K562 (cell line): ENCODE measurements around the gene C10orf53. TPM values are rescaled to one million over a fixed set of nuclear protein-coding genes. Genes with fewer than 3 reads are reported as not detected.
A peak's percentile ranks its signal among the peaks of the same experiment; 100 is the strongest.

ENCODE experiments used
- ATAC-seq: fragments of 200-7000 bp; cut with Tn5 transposase; 3 replicates; pipeline ENCODE4 v1.9.1; 2020; ENCODE audit warnings: moderate library complexity
- BruUV-seq: library from RNA; stranded (reverse); fragments of 400-500 nt; replicated peaks from 2 replicates; lab custom pipeline; 2021; lab: Mats Ljungman, UMichigan
- CTCF ChIA-PET: fragments of 300-600 bp; formaldehyde crosslinking; extraction: SDS; loops from one replicate; lab custom pipeline; 2021; ENCODE audit warnings: low intra/inter-chr PET ratio; lab: Yijun Ruan, JAX
- POLR2A ChIA-PET: fragments of 300-600, 350-650 bp; sonication (Branson Sonifier 250); formaldehyde crosslinking; extraction: SDS; loops from one replicate; lab custom pipeline; 2021; ENCODE audit warnings: antibody characterized with exemption, inconsistent platforms; lab: Yijun Ruan, JAX
- DNase-seq, 4 experiments: peaks; one replicate each; pipeline versions ENCODE4 v3.0.0 to v3.0.0-alpha.2; 2011 to 2018; ENCODE audit warnings: low spot score in 3 of 4, mixed read lengths in 3 of 4; ENCODE audit errors: extremely low read depth in 1 of 4
- FAIRE-seq: peaks from 2 replicates; lab custom pipeline; 2011; peaks lifted over from hg19 to GRCh38; lab: Jason Lieb, UNC
- H2AFZ ChIP-seq: 2 replicates; pipeline ENCODE4 v1.6.0; 2011; ENCODE audit warnings: low read depth, low read length, control low read depth, inconsistent platforms
- H3K27ac ChIP-seq: fragments of 200-600 bp; 3 replicates; pipeline ENCODE4 v1.8.0; 2011; ENCODE audit warnings: low read depth, mild to moderate bottlenecking, control low read depth, inconsistent platforms, low read length, moderate library complexity, mixed read lengths; ENCODE audit errors: extremely low read depth
- H3K27me3 ChIP-seq, 2 experiments: fragments of 300-600 bp in 1 of 2; 2 replicates in 1 of 2; 3 replicates in 1 of 2; pipeline versions ENCODE4 v1.6.0 to v1.8.0; 2011; ENCODE audit warnings: inconsistent platforms in 2 of 2, low read length in 2 of 2, mild to moderate bottlenecking in 1 of 2, mixed read lengths in 1 of 2, moderate library complexity in 1 of 2; ENCODE audit not compliant: control insufficient read depth in 2 of 2, insufficient read depth in 2 of 2
- H3K36me3 ChIP-seq: fragments of 300-600 bp; 3 replicates; pipeline ENCODE4 v1.8.0; 2011; ENCODE audit warnings: mild to moderate bottlenecking, low read length, inconsistent platforms; ENCODE audit not compliant: control insufficient read depth, insufficient read depth
- H3K4me1 ChIP-seq, 2 experiments: fragments of 200-600 bp in 1 of 2; replicated peaks in 1 of 2; 2 replicates in 1 of 2; 3 replicates in 1 of 2; pipeline versions ENCODE4 v1.5.1 to v1.8.0; 2011; ENCODE audit warnings: inconsistent platforms in 2 of 2, low read length in 2 of 2, mild to moderate bottlenecking in 1 of 2, mixed read lengths in 1 of 2, moderate library complexity in 1 of 2; ENCODE audit not compliant: control insufficient read depth in 2 of 2, insufficient read depth in 2 of 2
- H3K4me2 ChIP-seq: 2 replicates; pipeline ENCODE4 v1.6.1; 2011; ENCODE audit warnings: low read length, control low read depth, inconsistent platforms, mixed read lengths; ENCODE audit not compliant: insufficient read depth
- H3K4me3 ChIP-seq: fragments of 200-600 bp; sonication (generic), shearing (Covaris generic); 2 replicates; pipeline ENCODE4 v1.5.1; 2016; ENCODE audit warnings: control low read depth, inconsistent platforms
- H3K79me2 ChIP-seq: fragments of 200-600 bp; 3 replicates; pipeline ENCODE4 v1.8.0; 2011; ENCODE audit warnings: low read length, inconsistent platforms; ENCODE audit not compliant: control insufficient read depth, insufficient read depth
- H3K9ac ChIP-seq, 2 experiments: 2 replicates each; pipeline versions ENCODE4 v1.6.0 to v1.6.1; 2011; ENCODE audit warnings: low read depth in 2 of 2, low read length in 2 of 2, control low read depth in 1 of 2, inconsistent platforms in 1 of 2, mild to moderate bottlenecking in 1 of 2, mixed read lengths in 1 of 2; ENCODE audit not compliant: insufficient read depth in 1 of 2
- H3K9me1 ChIP-seq: one replicate; pipeline ENCODE4 v1.6.0; 2011; ENCODE audit warnings: inconsistent platforms, mild to moderate bottlenecking, low read length, moderate library complexity; ENCODE audit not compliant: control insufficient read depth, insufficient read depth
- H3K9me3 ChIP-seq: replicated peaks from 2 replicates; pipeline ENCODE4 v1.5.1; 2011; ENCODE audit warnings: low read depth, low read length, inconsistent platforms; ENCODE audit not compliant: control insufficient read depth, insufficient read depth
- H4K20me1 ChIP-seq: replicated peaks from 2 replicates; pipeline ENCODE4 v1.6.1; 2011; ENCODE audit warnings: low read length, inconsistent platforms, mixed read lengths; ENCODE audit not compliant: control insufficient read depth, insufficient read depth
- RFX7 ChIP-seq: fragments of 250-450 bp; sonication (Bioruptor Pico); IDR thresholded peaks from 2 replicates; pipeline ENCODE4 v1.5.1; 2021; ENCODE audit warnings: mild to moderate bottlenecking
- WGBS: fragments of 100-300 bp; shearing (Covaris generic); methylation state at CpG from one replicate; pipeline ENCODE4 v1.1.6; 2016; ENCODE audit warnings: low coverage, mixed read lengths; ENCODE audit not compliant: insufficient coverage; ENCODE audit errors: missing lambda C conversion rate; 5-methylcytosine and 5-hydroxymethylcytosine counted together
- in situ Hi-C: fragments of 300-500 bp; cut with MboI; formaldehyde crosslinking; loops from 4 replicates; pipeline ENCODE4 v1.15.0; 2018; ENCODE audit warnings: inconsistent platforms, mixed read lengths
- intact Hi-C: fragments of 100-400 bp; cut with micrococcal nuclease; formaldehyde crosslinking; loops from 2 replicates; pipeline ENCODE4 v1.14.2; 2022
- polyA plus RNA-seq, 8 experiments: library from polyadenylated mRNA; depleted of rRNA in 4 of 8; stranded (reverse) in 5 of 8; unstranded in 3 of 8; fragments of >200 nt; fragmentation: Nextera tagmentation in 2 of 8; fragmentation: Illumina TruSeq in 1 of 8; extraction: Ambion mirVana in 2 of 8; extraction: Trizol in 1 of 8; gene quantifications; 2 replicates each; pipeline versions ENCODE4 v1.2.1 to v1.2.3, GENCODE V29; 2011 to 2014; ENCODE audit warnings: inconsistent platforms in 1 of 8, missing spikeins in 1 of 8
- total RNA-seq, 7 experiments: library from RNA; depleted of rRNA in 6 of 7; stranded (reverse); fragments of >200 nt in 6 of 7; fragmentation: Illumina TruSeq in 2 of 7; extraction: Trizol in 2 of 7; gene quantifications; 2 replicates each; pipeline versions ENCODE4 v1.2.1 to v1.2.3, GENCODE V29; 2011 to 2021; ENCODE audit warnings: low replicate concordance in 1 of 7
- TF ChIP-seq, protein P1 (sequence below), 2 experiments: fragments of 450-650 bp in 1 of 2; sonication (generic) in 1 of 2; formaldehyde crosslinking in 1 of 2; IDR thresholded peaks in 1 of 2; conservative IDR thresholded peaks in 1 of 2; 2 replicates each; pipeline versions ENCODE4 v1.6.1 to v1.8.1; 2016 to 2023; ENCODE audit warnings: mild to moderate bottlenecking in 2 of 2, moderate library complexity in 2 of 2, inconsistent platforms in 1 of 2, missing genetic modification reagents in 1 of 2

The C10orf53 gene
- total and polyA plus RNA-seq, 9 of the 15 experiments (the other 6 are each of a cell fraction or from before 2014, with no cell fraction given): not detected

- 0% methylated on average over 12 of the region's 12 CpGs for WGBS
- H3K9ac ChIP-seq: no peak overlapping the region
- POLR2A ChIA-PET: interaction anchor here (1.6 kb wide), 1 partner anchor 58 kb away, joined by 4 read pairs; no protein-coding TSS in a partner anchor
- TF ChIP-seq, protein P1, sequence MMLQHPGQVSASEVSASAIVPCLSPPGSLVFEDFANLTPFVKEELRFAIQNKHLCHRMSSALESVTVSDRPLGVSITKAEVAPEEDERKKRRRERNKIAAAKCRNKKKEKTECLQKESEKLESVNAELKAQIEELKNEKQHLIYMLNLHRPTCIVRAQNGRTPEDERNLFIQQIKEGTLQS (IDR thresholded peaks at IDR 0.05): peak; percentile 38
- TF ChIP-seq, protein P1 (CRISPR knock-in tag; conservative IDR thresholded peaks at IDR 0.05): no peak
- no peak for TF ChIP-seq RFX7 (CRISPR knock-in tag)
- no peaks in the 10 kb centered on the region for H3K36me3 ChIP-seq
- H3K9me3 ChIP-seq: no peaks in the 10 kb centered on the region
- BruUV-seq: no TSS peak
- no peaks in the 10 kb centered on the region for H3K79me2 ChIP-seq
- FAIRE-seq (no peak), ATAC-seq (peak; percentile 51), DNase-seq (no peak)
- H3K27me3 ChIP-seq: peaks cover 13 to 47% of the 10 kb centered on the region in 2 experiments; a peak in 3 of 5 replicates
- no peak overlapping the region for H3K27ac ChIP-seq
- no peak overlapping the region for H2AFZ ChIP-seq
- CTCF ChIA-PET: no interaction called here
- 0 out of 5 replicates have a peak, but pooled peaks cover 0 to 3% of the 10 kb centered on the region in 2 experiments for H3K4me1 ChIP-seq
- H4K20me1 ChIP-seq: no peaks in the 10 kb centered on the region
- no peak overlapping the region for H3K4me2 ChIP-seq
- no peaks in the 10 kb centered on the region for H3K9me1 ChIP-seq
- in situ Hi-C loops (no loop called here), intact Hi-C loops (no loop called here)
- no peak overlapping the region for H3K4me3 ChIP-seq
Observed at GRCh38 chr10:49632406-49633317, 46.8 kb upstream of the C10orf53 start.
